ENCODE data around the gene ANO4.

The ANO4 gene

DNA sequence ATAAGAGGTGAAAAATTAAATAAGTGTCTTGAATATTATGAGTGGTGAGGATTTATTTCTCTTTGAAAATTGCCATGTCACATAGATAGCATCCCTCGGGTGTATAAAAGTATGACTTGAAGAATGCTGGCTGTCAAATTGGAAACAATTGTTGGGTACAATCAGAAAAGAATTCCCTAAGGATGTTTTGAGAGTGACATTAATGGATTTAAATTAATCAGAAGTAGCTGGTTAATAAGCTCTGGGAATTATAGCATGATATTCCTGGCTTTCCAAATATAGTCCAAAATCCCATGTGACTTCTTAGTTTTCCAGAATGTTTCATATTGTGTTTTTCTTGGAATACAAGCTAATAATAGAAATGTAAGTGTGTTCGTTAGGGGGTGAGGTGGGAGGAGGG is 196.5 kb downstream of the ANO4 start:
- DNase-seq (ENCODE audit: low read depth) = no peak

DNA sequence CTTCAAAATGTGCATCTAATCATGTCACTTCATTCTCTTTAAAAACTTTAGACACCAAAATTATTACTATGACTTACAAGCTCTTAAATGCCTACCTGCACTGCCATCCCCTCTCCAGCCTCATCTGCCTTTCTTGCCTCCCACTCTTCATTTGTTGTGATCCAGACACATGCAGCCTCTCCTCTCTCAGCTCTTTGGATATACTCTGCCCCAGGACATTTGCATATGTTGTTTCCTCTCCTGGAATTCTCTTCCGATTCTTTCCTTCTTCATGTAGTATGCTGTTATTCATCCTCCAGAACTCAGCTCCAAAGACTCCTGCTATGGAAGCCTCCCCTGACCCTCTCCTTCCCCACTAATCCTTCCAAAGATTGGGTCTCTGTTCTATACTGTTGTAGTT is 197.6 kb downstream of the ANO4 start:
- no peak for DNase-seq (ENCODE audit: low read depth)

- no peak for DNase-seq (ENCODE audit: low read depth)
Observed at GRCh38 chr12:100993916-100994450, 199.4 kb downstream of the ANO4 start.

GRCh38 chr12:100995201-100995600 is 200.6 kb downstream of the ANO4 start:
- no peak for DNase-seq (ENCODE audit: low read depth)

DNA sequence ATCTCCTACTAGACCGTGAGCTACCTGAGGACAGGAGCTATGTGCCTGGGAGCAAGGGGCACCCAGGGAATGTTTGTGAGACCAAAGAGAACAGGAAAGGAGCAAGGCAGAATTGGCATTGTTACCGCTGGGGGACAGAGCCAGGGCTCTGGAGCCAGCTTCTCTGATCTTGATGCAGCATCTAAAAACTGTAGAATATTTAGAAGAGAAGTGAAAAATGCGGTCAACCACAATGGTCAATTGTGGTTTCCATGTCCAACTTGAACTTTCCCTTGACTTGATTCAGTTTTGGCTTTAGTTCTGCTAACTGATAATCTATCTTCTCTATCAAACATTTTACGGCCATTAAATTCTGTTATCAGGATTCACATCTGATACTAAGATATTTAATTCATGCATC is 201.2 kb downstream of the ANO4 start:
- DNase-seq (ENCODE audit: low read depth) = no peak

- no peak for DNase-seq (ENCODE audit: low read depth)
Observed at GRCh38 chr12:101001669-101002068, 207.1 kb downstream of the ANO4 start.

- no peak for DNase-seq (ENCODE audit: low read depth)
Observed at GRCh38 chr12:101002696-101003419, 208.3 kb downstream of the ANO4 start.

DNA sequence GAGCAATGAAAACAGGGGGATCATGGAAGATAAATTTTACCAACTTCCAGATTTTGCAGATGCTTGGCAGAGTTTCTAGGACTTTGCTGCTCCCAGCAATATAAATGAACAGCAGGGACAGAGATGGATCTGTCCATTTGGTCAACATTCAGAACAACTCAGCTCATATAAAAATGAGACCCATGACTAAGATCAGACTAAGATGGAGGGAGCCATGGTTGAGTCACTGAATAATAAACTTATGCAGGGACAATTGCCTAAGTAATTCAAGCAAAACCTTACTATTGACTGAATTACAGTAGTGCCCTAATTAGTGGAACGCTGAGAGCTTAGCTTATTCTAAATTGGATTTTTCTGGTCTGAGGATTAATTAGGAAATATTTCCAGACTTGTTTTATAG is 210.3 kb downstream of the ANO4 start:
- DNase-seq (ENCODE audit: low read depth) = no peak

GRCh38 chr12:101009274-101009673 is 214.7 kb downstream of the ANO4 start:
- DNase-seq (ENCODE audit: low read depth) = no peak

DNA sequence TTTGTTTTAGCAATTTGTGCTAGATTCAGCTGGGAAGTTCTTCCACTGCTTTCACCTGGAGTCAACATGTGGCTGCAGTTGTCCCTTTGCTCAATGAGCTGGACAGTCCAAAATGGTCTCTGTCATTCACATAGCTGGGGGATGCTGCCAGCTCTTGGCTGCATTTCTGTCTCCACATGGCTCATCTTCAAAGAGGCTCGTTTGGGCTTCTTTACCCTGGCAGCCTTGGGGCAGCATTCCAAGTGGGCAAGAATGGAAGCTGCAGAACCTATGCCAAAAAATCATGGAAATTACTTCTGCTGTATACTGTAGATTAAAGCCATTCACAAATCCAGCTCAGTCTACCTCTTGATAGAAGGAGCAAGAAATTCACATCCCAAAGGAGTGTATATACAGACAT is 216.3 kb downstream of the ANO4 start:
- DNase-seq (ENCODE audit: low read depth) = no peak

- no peak for DNase-seq (ENCODE audit: low read depth)
Observed at GRCh38 chr12:101013993-101014392, 219.4 kb downstream of the ANO4 start.

- DNase-seq (ENCODE audit: low read depth) = no peak
Observed at GRCh38 chr12:101015044-101015443, 220.5 kb downstream of the ANO4 start.

DNA sequence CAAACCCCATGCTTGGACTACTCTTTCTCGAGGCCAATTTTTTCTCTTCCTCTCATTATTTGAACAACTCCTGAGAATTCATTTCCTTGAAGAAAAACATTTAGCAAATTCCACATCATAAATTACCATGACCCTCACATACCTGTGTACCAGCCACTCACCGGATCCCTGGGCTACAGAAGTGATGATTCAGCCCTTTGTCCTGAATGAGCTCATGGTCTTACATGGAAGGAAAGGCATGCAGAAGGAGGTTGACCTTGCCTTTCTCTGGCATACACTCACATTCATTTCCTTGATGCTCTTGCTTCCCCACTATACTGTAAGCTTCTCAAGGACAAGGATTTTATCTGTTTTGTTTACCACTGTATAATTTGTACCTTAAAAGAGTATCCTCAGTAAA is 224.0 kb downstream of the ANO4 start:
- DNase-seq (ENCODE audit: low read depth) = peak; percentile 27

GRCh38 chr12:101019201-101019600 is 224.6 kb downstream of the ANO4 start:
- no peak for DNase-seq (ENCODE audit: low read depth)

- DNase-seq (ENCODE audit: low read depth) = no peak
Observed at GRCh38 chr12:101019667-101020066, 225.1 kb downstream of the ANO4 start.

DNA sequence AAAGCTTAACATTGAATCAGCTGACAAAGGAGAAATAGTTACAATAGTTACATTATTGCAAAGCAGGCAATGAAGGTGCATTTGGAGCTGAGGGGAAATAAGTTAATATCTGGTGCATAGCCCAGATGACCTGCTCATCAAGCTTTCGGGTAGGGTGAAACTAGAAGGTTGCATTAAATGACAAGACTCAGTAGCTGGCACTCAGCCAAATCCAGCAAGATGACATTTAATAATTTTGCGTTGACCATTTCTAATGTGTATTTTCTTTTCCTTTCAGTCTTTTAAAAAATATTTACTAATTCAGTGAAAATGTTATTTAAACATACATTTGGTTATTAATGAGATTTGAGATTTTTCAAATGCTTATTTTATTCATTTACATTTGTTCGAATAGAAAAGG is 226.9 kb downstream of the ANO4 start:
- DNase-seq (ENCODE audit: low read depth) = no peak

GRCh38 chr12:101021911-101022388 is 227.4 kb downstream of the ANO4 start:
- peak; percentile 79 for DNase-seq (ENCODE audit: low read depth)

DNA sequence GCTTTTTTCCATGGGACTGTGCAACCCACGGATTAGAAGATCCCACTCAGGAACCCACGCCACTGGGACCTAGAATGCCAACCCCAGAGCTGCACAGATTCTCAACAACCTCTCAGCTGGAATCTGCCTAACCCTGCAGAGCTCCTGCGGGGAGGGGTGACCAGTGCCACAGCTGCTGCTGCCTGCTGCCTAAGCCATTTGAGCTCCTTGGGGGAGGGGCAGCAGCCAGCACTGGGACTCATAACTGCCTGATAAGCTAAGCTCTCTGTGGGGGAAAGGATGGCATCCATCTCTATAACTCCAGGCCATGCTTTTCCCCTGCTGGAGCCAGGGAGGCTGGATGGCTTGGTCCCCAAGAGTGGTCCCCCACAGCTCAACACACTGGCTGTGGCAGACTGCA is 232.6 kb downstream of the ANO4 start:
- no peak for DNase-seq (ENCODE audit: low read depth)

DNA sequence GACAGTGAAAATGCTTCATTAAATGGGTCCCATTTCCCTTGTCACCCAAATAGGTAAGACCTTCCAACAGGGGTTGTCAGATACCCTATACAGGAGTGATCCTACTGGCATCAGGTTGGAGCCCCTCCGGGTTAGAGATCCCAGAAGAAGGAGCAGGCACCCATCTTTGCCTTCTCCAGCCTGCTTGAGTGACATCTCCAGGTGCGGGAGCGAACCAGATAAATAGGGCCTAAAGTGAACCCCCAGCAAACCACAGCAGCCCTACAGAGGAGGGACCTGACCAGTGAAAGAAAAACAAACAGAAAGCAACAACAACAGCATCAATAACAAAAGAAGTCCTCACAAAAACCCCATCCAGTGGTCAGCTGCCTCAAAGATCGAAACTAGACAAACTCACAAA is 233.2 kb downstream of the ANO4 start:
- no peak for DNase-seq (ENCODE audit: low read depth)

- no peak for DNase-seq (ENCODE audit: low read depth)
Observed at GRCh38 chr12:101038289-101038871, 243.8 kb downstream of the ANO4 start.

DNA sequence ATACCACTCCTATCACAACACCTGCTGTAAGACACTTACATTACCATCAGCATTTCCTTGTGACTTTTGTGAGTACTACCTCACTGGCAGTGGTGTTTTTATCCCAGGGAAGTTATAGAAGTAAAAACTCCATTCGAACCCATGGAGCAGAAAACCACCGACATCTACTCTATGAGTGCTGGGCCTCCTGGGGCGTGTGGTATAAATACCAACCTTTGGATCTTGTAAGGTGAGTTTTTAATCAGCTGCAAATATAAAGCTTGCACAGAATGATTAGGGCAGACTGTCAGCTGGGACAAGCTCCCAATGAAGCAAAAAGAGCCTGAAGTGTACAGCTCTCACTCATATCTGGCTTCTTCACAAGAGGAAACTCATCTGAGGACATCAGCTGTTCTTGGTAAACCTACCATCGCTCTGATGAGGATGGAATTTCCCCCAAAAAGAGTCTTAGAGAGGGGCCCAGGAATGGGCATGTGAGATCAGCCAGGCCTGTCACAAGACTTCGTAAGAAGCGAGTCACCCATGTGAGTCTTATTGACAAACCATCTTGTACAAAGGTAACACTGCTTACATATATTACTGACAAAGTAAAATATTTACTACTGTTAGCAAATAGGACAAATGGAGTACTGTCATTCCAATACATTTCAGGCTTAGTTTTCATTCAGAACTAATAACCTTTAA is 245.4 kb downstream of the ANO4 start:
- DNase-seq (ENCODE audit: low read depth) = no peak

- DNase-seq (ENCODE audit: low read depth) = peak; percentile 10
Observed at GRCh38 chr12:101040936-101041335, 246.4 kb downstream of the ANO4 start.

GRCh38 chr12:101042211-101042610 is 247.6 kb downstream of the ANO4 start:
- DNase-seq (ENCODE audit: low read depth) = no peak

Measured in fibroblast of gingiva (primary cell).